ENCODE measurements around the gene CACNA1C. TPM values are rescaled to one million over a fixed set of nuclear protein-coding genes. Genes with fewer than 3 reads are reported as not detected.

CACNA1C gene
- polyA plus RNA-seq, 1 of the 3 experiments (the other 2 are of a cell fraction): 1.5 TPM

DNA sequence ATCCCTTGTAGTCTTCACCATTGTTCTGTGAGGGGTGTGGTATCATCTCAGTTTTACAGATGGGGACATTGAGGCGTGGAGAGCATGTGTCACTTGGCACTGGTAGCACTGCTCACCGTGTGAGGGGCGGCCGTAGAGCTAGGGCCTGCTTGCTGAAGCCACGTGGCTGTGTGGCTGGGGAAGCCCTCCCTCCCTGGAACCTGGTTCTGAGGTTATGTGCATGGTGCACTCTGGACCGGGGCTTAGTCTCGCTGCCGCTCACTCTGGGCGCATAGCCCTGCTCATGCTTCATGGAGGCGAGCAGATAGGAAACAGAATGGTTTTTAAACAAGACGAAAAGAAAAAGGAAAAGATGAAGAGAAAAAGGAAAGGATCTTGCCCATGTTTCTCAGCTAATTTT lies 46.1 kb downstream of the CACNA1C start (continued):
- TF ChIP-seq, protein P1, sequence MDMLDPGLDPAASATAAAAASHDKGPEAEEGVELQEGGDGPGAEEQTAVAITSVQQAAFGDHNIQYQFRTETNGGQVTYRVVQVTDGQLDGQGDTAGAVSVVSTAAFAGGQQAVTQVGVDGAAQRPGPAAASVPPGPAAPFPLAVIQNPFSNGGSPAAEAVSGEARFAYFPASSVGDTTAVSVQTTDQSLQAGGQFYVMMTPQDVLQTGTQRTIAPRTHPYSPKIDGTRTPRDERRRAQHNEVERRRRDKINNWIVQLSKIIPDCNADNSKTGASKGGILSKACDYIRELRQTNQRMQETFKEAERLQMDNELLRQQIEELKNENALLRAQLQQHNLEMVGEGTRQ (IDR thresholded peaks at IDR 0.05; ENCODE audit: borderline replicate concordance, low read depth, low read length): no peak
- TF ChIP-seq FOXM1 (IDR thresholded peaks at IDR 0.05; ENCODE audit: low read depth): no peak
- TF ChIP-seq TAF1 (IDR thresholded peaks at IDR 0.05; ENCODE audit: borderline replicate concordance, low read depth, low read length): no peak

DNA sequence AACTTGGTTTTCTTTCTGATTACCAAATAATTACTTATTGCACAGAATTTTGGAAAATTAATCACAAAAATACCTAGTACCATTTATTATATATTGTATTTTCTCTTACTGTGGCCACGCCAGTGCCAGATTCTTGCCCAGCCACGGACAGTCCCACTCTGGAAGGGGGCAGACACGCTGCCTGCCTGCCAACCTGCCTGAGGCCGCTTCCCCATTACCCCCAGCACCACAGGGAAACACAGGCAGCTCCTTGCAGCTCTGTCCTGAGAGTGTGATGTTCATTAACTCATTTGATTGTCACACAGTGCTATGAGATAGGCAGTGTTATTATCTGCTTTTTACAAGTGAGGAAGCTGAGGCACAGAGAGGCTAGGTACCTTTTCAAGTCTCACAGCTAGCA lies 46.8 kb downstream of the CACNA1C start:
- WGBS (ENCODE audit: low lambda C conversion rate): 44% methylated on average over 4 of the region's 4 CpGs
- no peaks in the 10 kb centered on the region for H3K36me3 ChIP-seq (replicated peaks in 1 of 2; ENCODE audit: control insufficient read depth in 1 of 2, insufficient read depth in 2 of 2, low read length in 1 of 2)
- H3K27me3 ChIP-seq (ENCODE audit: insufficient read depth): no peaks in the 10 kb centered on the region
- H3K9me3 ChIP-seq: no peaks in the 10 kb centered on the region
- ChIA-PET POLR2A (no interaction called here), CTCF (interaction anchor here (1.5 kb wide), 1 partner anchor 185 kb away, joined by 3 read pairs; no protein-coding TSS in a partner anchor)
- H3K4me2 ChIP-seq: no peak overlapping the region
- TF ChIP-seq, protein P2, sequence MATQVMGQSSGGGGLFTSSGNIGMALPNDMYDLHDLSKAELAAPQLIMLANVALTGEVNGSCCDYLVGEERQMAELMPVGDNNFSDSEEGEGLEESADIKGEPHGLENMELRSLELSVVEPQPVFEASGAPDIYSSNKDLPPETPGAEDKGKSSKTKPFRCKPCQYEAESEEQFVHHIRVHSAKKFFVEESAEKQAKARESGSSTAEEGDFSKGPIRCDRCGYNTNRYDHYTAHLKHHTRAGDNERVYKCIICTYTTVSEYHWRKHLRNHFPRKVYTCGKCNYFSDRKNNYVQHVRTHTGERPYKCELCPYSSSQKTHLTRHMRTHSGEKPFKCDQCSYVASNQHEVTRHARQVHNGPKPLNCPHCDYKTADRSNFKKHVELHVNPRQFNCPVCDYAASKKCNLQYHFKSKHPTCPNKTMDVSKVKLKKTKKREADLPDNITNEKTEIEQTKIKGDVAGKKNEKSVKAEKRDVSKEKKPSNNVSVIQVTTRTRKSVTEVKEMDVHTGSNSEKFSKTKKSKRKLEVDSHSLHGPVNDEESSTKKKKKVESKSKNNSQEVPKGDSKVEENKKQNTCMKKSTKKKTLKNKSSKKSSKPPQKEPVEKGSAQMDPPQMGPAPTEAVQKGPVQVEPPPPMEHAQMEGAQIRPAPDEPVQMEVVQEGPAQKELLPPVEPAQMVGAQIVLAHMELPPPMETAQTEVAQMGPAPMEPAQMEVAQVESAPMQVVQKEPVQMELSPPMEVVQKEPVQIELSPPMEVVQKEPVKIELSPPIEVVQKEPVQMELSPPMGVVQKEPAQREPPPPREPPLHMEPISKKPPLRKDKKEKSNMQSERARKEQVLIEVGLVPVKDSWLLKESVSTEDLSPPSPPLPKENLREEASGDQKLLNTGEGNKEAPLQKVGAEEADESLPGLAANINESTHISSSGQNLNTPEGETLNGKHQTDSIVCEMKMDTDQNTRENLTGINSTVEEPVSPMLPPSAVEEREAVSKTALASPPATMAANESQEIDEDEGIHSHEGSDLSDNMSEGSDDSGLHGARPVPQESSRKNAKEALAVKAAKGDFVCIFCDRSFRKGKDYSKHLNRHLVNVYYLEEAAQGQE (IDR thresholded peaks at IDR 0.05; ENCODE audit: low read depth, low read length): no peak
- TF ChIP-seq, protein P3, sequence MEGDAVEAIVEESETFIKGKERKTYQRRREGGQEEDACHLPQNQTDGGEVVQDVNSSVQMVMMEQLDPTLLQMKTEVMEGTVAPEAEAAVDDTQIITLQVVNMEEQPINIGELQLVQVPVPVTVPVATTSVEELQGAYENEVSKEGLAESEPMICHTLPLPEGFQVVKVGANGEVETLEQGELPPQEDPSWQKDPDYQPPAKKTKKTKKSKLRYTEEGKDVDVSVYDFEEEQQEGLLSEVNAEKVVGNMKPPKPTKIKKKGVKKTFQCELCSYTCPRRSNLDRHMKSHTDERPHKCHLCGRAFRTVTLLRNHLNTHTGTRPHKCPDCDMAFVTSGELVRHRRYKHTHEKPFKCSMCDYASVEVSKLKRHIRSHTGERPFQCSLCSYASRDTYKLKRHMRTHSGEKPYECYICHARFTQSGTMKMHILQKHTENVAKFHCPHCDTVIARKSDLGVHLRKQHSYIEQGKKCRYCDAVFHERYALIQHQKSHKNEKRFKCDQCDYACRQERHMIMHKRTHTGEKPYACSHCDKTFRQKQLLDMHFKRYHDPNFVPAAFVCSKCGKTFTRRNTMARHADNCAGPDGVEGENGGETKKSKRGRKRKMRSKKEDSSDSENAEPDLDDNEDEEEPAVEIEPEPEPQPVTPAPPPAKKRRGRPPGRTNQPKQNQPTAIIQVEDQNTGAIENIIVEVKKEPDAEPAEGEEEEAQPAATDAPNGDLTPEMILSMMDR (IDR thresholded peaks at IDR 0.05): no peak
- TF ChIP-seq YY1 (IDR thresholded peaks at IDR 0.05; ENCODE audit: low read depth) (no peak), MEF2A (IDR thresholded peaks at IDR 0.05; ENCODE audit: borderline replicate concordance, low read depth) (no peak), EP300 (IDR thresholded peaks at IDR 0.05; ENCODE audit: borderline replicate concordance in 1 of 2, low read depth in 1 of 2, low read length in 1 of 2) (no peak), TCF12 (IDR thresholded peaks at IDR 0.05) (no peak), JUND (IDR thresholded peaks at IDR 0.05) (no peak), EZH2phosphoT487 (IDR thresholded peaks at IDR 0.05; ENCODE audit: borderline replicate concordance, low read depth) (no peak), GATA2 (CRISPR knock-in tag; IDR thresholded peaks at IDR 0.05) (no peak)
- TF ChIP-seq, protein P4, sequence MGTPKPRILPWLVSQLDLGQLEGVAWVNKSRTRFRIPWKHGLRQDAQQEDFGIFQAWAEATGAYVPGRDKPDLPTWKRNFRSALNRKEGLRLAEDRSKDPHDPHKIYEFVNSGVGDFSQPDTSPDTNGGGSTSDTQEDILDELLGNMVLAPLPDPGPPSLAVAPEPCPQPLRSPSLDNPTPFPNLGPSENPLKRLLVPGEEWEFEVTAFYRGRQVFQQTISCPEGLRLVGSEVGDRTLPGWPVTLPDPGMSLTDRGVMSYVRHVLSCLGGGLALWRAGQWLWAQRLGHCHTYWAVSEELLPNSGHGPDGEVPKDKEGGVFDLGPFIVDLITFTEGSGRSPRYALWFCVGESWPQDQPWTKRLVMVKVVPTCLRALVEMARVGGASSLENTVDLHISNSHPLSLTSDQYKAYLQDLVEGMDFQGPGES (IDR thresholded peaks at IDR 0.05; ENCODE audit: low read depth, low read length): no peak
- peaks cover 2 to 28% of the 10 kb centered on the region in 2 experiments; a peak in 2 of 4 replicates for H3K4me1 ChIP-seq (ENCODE audit: control insufficient read depth in 1 of 2, insufficient read depth in 2 of 2, low read depth in 1 of 2, low read length in 1 of 2)
- no peaks in the 10 kb centered on the region for H3K9me2 ChIP-seq
- DNase-seq: peak; percentile 44
- no peak overlapping the region for H2AFZ ChIP-seq (ENCODE audit: low read depth)
- peaks cover 5% of the 10 kb centered on the region; the same call in 1 of the 2 replicates for H3K79me2 ChIP-seq (ENCODE audit: insufficient read depth)
- no peak overlapping the region for H3K27ac ChIP-seq (ENCODE audit: low read depth in 2 of 2, low read length in 1 of 2)
- H4K20me1 ChIP-seq (ENCODE audit: insufficient read depth): no peaks in the 10 kb centered on the region
- H3K9ac ChIP-seq: no peak overlapping the region
- H3F3A ChIP-seq (replicated peaks; ENCODE audit: insufficient read depth): no peaks in the 10 kb centered on the region
- H3K4me3 ChIP-seq (ENCODE audit: low read depth in 2 of 2, low read length in 1 of 2): no peak overlapping the region
